Gastroesophageal sphincter (tissue), 3 donors: ENCODE results near the gene SETBP1.

ENCODE experiments used
- POLR2A ChIP-seq, 2 donors: fragments of 450-650 bp; IDR thresholded peaks; one replicate each; pipeline ENCODE4 v1.6.1; 2017; ENCODE audit warnings: antibody characterized with exemption in 2 of 2, mild to moderate bottlenecking in 2 of 2, moderate library complexity in 1 of 2
- POLR2AphosphoS5 ChIP-seq: sonication (generic); formaldehyde crosslinking; IDR thresholded peaks from one replicate; pipeline ENCODE4 v1.6.1; 2017; ENCODE audit warnings: antibody characterized with exemption
- TF ChIP-seq, protein P1 (sequence below), 4 experiments: fragments of 200-600 bp in 2 of 4; fragments of 450-650 bp in 2 of 4; sonication (generic) in 1 of 4; IDR thresholded peaks; one replicate each; pipeline ENCODE4 v1.5.1; 2017 to 2019; ENCODE audit warnings: antibody characterized with exemption in 4 of 4, mild to moderate bottlenecking in 2 of 4, moderate library complexity in 2 of 4

GRCh38 chr18:44893045-44893706, 212.5 kb downstream of the SETBP1 start:
- no peak for TF ChIP-seq POLR2A (IDR thresholded peaks at IDR 0.05)
- TF ChIP-seq, protein P1, sequence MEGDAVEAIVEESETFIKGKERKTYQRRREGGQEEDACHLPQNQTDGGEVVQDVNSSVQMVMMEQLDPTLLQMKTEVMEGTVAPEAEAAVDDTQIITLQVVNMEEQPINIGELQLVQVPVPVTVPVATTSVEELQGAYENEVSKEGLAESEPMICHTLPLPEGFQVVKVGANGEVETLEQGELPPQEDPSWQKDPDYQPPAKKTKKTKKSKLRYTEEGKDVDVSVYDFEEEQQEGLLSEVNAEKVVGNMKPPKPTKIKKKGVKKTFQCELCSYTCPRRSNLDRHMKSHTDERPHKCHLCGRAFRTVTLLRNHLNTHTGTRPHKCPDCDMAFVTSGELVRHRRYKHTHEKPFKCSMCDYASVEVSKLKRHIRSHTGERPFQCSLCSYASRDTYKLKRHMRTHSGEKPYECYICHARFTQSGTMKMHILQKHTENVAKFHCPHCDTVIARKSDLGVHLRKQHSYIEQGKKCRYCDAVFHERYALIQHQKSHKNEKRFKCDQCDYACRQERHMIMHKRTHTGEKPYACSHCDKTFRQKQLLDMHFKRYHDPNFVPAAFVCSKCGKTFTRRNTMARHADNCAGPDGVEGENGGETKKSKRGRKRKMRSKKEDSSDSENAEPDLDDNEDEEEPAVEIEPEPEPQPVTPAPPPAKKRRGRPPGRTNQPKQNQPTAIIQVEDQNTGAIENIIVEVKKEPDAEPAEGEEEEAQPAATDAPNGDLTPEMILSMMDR (IDR thresholded peaks at IDR 0.05): no peak
- TF ChIP-seq POLR2AphosphoS5: no peak
